PC-9 (cell line): ENCODE data around the gene B4GALT3. TPM values are rescaled to one million over a fixed set of nuclear protein-coding genes. Genes with fewer than 3 reads are reported as not detected.
A peak's percentile ranks its signal among the peaks of the same experiment; 100 is the strongest.

Experiments used
- BruUV-seq: library from RNA; stranded (reverse); fragments of 400-500 nt; replicated peaks from 2 replicates; lab custom pipeline; 2021; lab: Mats Ljungman, UMichigan
- CTCF ChIA-PET: fragments of 300-600 bp; sonication (Branson Sonifier 250); formaldehyde crosslinking; loops from one replicate; lab custom pipeline; 2022; ENCODE audit warnings: antibody characterized with exemption; lab: Charles Lee
- POLR2A ChIA-PET: fragments of 300-600 bp; sonication (Branson Sonifier 250); formaldehyde crosslinking; loops from one replicate; lab custom pipeline; 2022; ENCODE audit warnings: antibody characterized with exemption; ENCODE audit not compliant: unreplicated experiment; lab: Charles Lee
- DNase-seq, 2 experiments: peaks; one replicate each; pipeline versions ENCODE4 v3.0.0 to v3.0.0-alpha.2; 2015 to 2022; ENCODE audit warnings: mixed read lengths in 1 of 2
- H2AFZ ChIP-seq: fragments of 200-600 bp; sonication (generic); 2 replicates; pipeline ENCODE4 v1.8.1; 2017; ENCODE audit warnings: antibody characterized with exemption
- H3F3A ChIP-seq: fragments of 200-600 bp; sonication (generic); 2 replicates; pipeline ENCODE4 v1.8.1; 2017; ENCODE audit warnings: antibody characterized with exemption, mild to moderate bottlenecking, low read depth; ENCODE audit not compliant: insufficient read depth
- H3K27ac ChIP-seq: fragments of 200-600 bp; sonication (generic); 2 replicates; pipeline ENCODE4 v1.6.1; 2016; ENCODE audit warnings: mixed run types
- H3K27me3 ChIP-seq: fragments of 200-600 bp; sonication (generic); 2 replicates; pipeline ENCODE4 v1.6.1; 2016; ENCODE audit warnings: low read depth, mixed run types; ENCODE audit not compliant: insufficient read depth
- H3K36me3 ChIP-seq: fragments of 200-600 bp; sonication (generic); 2 replicates; pipeline ENCODE4 v1.6.1; 2016; ENCODE audit warnings: low read depth, mixed run types
- H3K4me1 ChIP-seq: fragments of 200-600 bp; sonication (generic); replicated peaks from 2 replicates; pipeline ENCODE4 v1.6.1; 2016; ENCODE audit warnings: mixed run types; ENCODE audit not compliant: insufficient read depth
- H3K4me2 ChIP-seq: fragments of 200-600 bp; sonication (generic); 2 replicates; pipeline ENCODE4 v1.6.1; 2017; ENCODE audit warnings: mixed run types
- H3K4me3 ChIP-seq: fragments of 200-600 bp; sonication (generic); 2 replicates; pipeline ENCODE4 v1.6.1; 2016; ENCODE audit warnings: mixed run types
- H3K79me2 ChIP-seq: fragments of 200-600 bp; sonication (generic); 2 replicates; pipeline ENCODE4 v1.6.1; 2017; ENCODE audit warnings: low read depth, mixed run types
- H3K9me2 ChIP-seq: fragments of 200-600 bp; sonication (generic); 2 replicates; pipeline ENCODE4 v1.8.1; 2017; ENCODE audit warnings: mild to moderate bottlenecking; ENCODE audit not compliant: insufficient read depth
- H3K9me3 ChIP-seq: fragments of 200-600 bp; sonication (generic); 2 replicates; pipeline ENCODE4 v1.8.1; 2016; ENCODE audit warnings: low read depth; ENCODE audit not compliant: insufficient read depth
- H4K20me1 ChIP-seq: fragments of 200-600 bp; sonication (generic); 2 replicates; pipeline ENCODE4 v1.8.1; 2017; ENCODE audit not compliant: insufficient read depth
- CTCF ChIP-seq: fragments of 200-600 bp; sonication (generic); conservative IDR thresholded peaks from 2 replicates; pipeline ENCODE4 v1.6.1; 2017; ENCODE audit warnings: mixed run types, antibody characterized with exemption, mild to moderate bottlenecking, moderate library complexity
- EZH2 ChIP-seq: fragments of 200-600 bp; sonication (generic); IDR thresholded peaks from 2 replicates; pipeline ENCODE4 v1.8.0; 2017; ENCODE audit warnings: antibody characterized with exemption, low read depth
- intact Hi-C: fragments of 100-400 bp; cut with micrococcal nuclease; formaldehyde crosslinking; loops from one replicate; pipeline ENCODE4 v1.10.0; 2022; ENCODE audit not compliant: unreplicated experiment
- total RNA-seq: library from RNA; stranded (reverse); gene quantifications from 2 replicates; pipeline ENCODE4 v1.2.3, GENCODE V29; 2021

Gene B4GALT3
- total RNA-seq, 1 experiment from 2014 or later, result 35.5 TPM

- intact Hi-C loops, result loop anchor here (1.0 kb wide), 1 partner anchor 43 kb away; no protein-coding TSS in a partner anchor
- no TSS peak for BruUV-seq
- peaks cover 14% of the 10 kb centered on the region for H3K79me2 ChIP-seq
- no peaks in the 10 kb centered on the region for H4K20me1 ChIP-seq
- POLR2A ChIA-PET, result interaction anchor here (0.6 to 0.7 kb wide), 5 partner anchors 11 to 504 kb away, joined by 3 to 29 read pairs (median 4); partner anchors contain the start of genes DEDD and PPOX
- H3K9me2 ChIP-seq, result no peaks in the 10 kb centered on the region
- H2AFZ ChIP-seq, result peak overlapping the region; percentile 94
- peak overlapping the region; percentile 85 for H3K4me2 ChIP-seq
- H3K4me1 ChIP-seq, result peaks cover 15% of the 10 kb centered on the region
- H3F3A ChIP-seq, result peaks cover 13% of the 10 kb centered on the region; the same call in 1 of the 2 replicates
- no peaks in the 10 kb centered on the region for H3K27me3 ChIP-seq
- no peaks in the 10 kb centered on the region for H3K9me3 ChIP-seq
- TF ChIP-seq EZH2, result no peak
- TF ChIP-seq CTCF, result no peak
- H3K4me3 ChIP-seq, result peak overlapping the region; percentile 83
- peaks cover 11% of the 10 kb centered on the region for H3K36me3 ChIP-seq
- H3K27ac ChIP-seq, result peak overlapping the region; percentile 61; the same call in 1 of the 2 replicates
- no peak for DNase-seq
- CTCF ChIA-PET, result interaction anchor here (0.5 to 0.6 kb wide), 2 partner anchors 12 to 179 kb away, joined by 3 to 13 read pairs; no protein-coding TSS in a partner anchor
These were observed 717 bp downstream of the B4GALT3 start for GRCh38 chr1:161176468-161177111.

GRCh38 chr1:161175771-161176453 is 1.4 kb downstream of the B4GALT3 start:
- peaks cover 15% of the 10 kb centered on the region; the same call in 1 of the 2 replicates for H3F3A ChIP-seq
- peaks cover 15% of the 10 kb centered on the region for H3K4me1 ChIP-seq
- no peak overlapping the region for H3K27ac ChIP-seq
- no peaks in the 10 kb centered on the region for H4K20me1 ChIP-seq
- peaks cover 14% of the 10 kb centered on the region for H3K79me2 ChIP-seq
- BruUV-seq, result TSS peak; percentile 48
- no peak overlapping the region for H2AFZ ChIP-seq
- intact Hi-C loops, result no loop called here
- no peaks in the 10 kb centered on the region for H3K27me3 ChIP-seq
- H3K4me3 ChIP-seq, result peak overlapping the region; percentile 83
- no peaks in the 10 kb centered on the region for H3K9me2 ChIP-seq
- peak overlapping the region; percentile 85 for H3K4me2 ChIP-seq
- ChIA-PET POLR2A (interaction anchor here (0.6 kb wide), 1 partner anchor 28 kb away, joined by 4 read pairs; no protein-coding TSS in a partner anchor), CTCF (interaction anchor here (0.5 kb wide), 1 partner anchor 13 kb away, joined by 3 read pairs; no protein-coding TSS in a partner anchor)
- no peak for DNase-seq
- peaks cover 11% of the 10 kb centered on the region for H3K36me3 ChIP-seq
- H3K9me3 ChIP-seq, result no peaks in the 10 kb centered on the region
- TF ChIP-seq CTCF, result no peak
- TF ChIP-seq EZH2, result no peak

GRCh38 chr1:161174911-161175310 is 2.4 kb downstream of the B4GALT3 start:
- no peak overlapping the region for H3K27ac ChIP-seq
- peaks cover 9% of the 10 kb centered on the region; the same call in 1 of the 2 replicates for H3F3A ChIP-seq
- H3K4me1 ChIP-seq, result peaks cover 15% of the 10 kb centered on the region
- no peaks in the 10 kb centered on the region for H3K9me3 ChIP-seq
- H3K36me3 ChIP-seq, result peaks cover 11% of the 10 kb centered on the region
- H3K9me2 ChIP-seq, result no peaks in the 10 kb centered on the region
- BruUV-seq, result no TSS peak
- TF ChIP-seq EZH2 (no peak), CTCF (no peak)
- intact Hi-C loops, result no loop called here
- no peaks in the 10 kb centered on the region for H3K27me3 ChIP-seq
- ChIA-PET POLR2A (no interaction called here), CTCF (no interaction called here)
- no peak overlapping the region for H3K4me2 ChIP-seq
- no peak overlapping the region for H2AFZ ChIP-seq
- H4K20me1 ChIP-seq, result no peaks in the 10 kb centered on the region
- no peak overlapping the region for H3K4me3 ChIP-seq
- peaks cover 14% of the 10 kb centered on the region for H3K79me2 ChIP-seq
- no peak for DNase-seq
